CD14-positive monocyte (primary cell): ENCODE data around the gene BAIAP2L1. TPM values are rescaled to one million over a fixed set of nuclear protein-coding genes. Genes with fewer than 3 reads are reported as not detected.

Experiments
- DNase-seq, 3 donors: peaks; one replicate each; pipeline ENCODE4 v3.0.0-alpha.2; 2011 to 2022
- H2AFZ ChIP-seq: 2 replicates; pipeline ENCODE4 v1.6.0; 2012; ENCODE audit warnings: mild to moderate bottlenecking, low read depth, low read length, inconsistent platforms; ENCODE audit not compliant: insufficient read depth, poor library complexity, severe bottlenecking
- H3K27ac ChIP-seq, 2 donors: 1 replicate in 1 of 2; 2 replicates in 1 of 2; pipeline ENCODE4 v1.5.1; 2012 to 2013; ENCODE audit warnings: low read length in 2 of 2, control low read depth in 1 of 2, inconsistent platforms in 1 of 2, low read depth in 1 of 2, mild to moderate bottlenecking in 1 of 2
- H3K27me3 ChIP-seq, 2 donors: one replicate each; pipeline versions ENCODE4 v1.6.0 to v1.6.1; 2011 to 2013; ENCODE audit warnings: low read length in 2 of 2; ENCODE audit not compliant: control insufficient read depth in 2 of 2, insufficient read depth in 2 of 2
- H3K36me3 ChIP-seq, 2 donors: replicated peaks in 1 of 2; 1 replicate in 1 of 2; 2 replicates in 1 of 2; pipeline versions ENCODE4 v1.5.1 to v1.6.1; 2012 to 2013; ENCODE audit warnings: low read length in 2 of 2, control low read depth in 1 of 2, inconsistent platforms in 1 of 2, mild to moderate bottlenecking in 1 of 2; ENCODE audit not compliant: insufficient read depth in 2 of 2, control insufficient read depth in 1 of 2
- H3K4me1 ChIP-seq, 2 donors: 1 replicate in 1 of 2; 2 replicates in 1 of 2; pipeline versions ENCODE4 v1.5.1 to v1.6.1; 2012 to 2013; ENCODE audit warnings: low read length in 2 of 2, control low read depth in 1 of 2, inconsistent platforms in 1 of 2, mild to moderate bottlenecking in 1 of 2, moderate library complexity in 1 of 2; ENCODE audit not compliant: insufficient read depth in 2 of 2, control insufficient read depth in 1 of 2
- H3K4me2 ChIP-seq: replicated peaks from 2 replicates; pipeline ENCODE3; 2012; ENCODE audit warnings: low read length, moderate library complexity, mild to moderate bottlenecking; ENCODE audit not compliant: poor library complexity, severe bottlenecking; ENCODE audit errors: extremely low read depth
- H3K4me3 ChIP-seq, 3 experiments: fragments of 200-600 bp in 1 of 3; sonication (generic) in 1 of 3; replicated peaks in 1 of 3; 1 replicate in 2 of 3; 2 replicates in 1 of 3; pipeline ENCODE4 v1.5.1; 2011 to 2013; ENCODE audit warnings: low read length in 3 of 3, mild to moderate bottlenecking in 3 of 3, control low read depth in 2 of 3, low read depth in 2 of 3, inconsistent platforms in 1 of 3, moderate library complexity in 1 of 3
- H3K79me2 ChIP-seq: 2 replicates; pipeline ENCODE4 v1.6.0; 2012; ENCODE audit warnings: mild to moderate bottlenecking, control low read depth, inconsistent platforms, low read length, moderate library complexity; ENCODE audit not compliant: insufficient read depth
- H3K9ac ChIP-seq: 2 replicates; pipeline ENCODE4 v1.6.0; 2017; ENCODE audit warnings: low read length, mild to moderate bottlenecking; ENCODE audit not compliant: insufficient read depth, poor library complexity, severe bottlenecking
- H3K9me3 ChIP-seq, 2 donors: replicated peaks in 1 of 2; 1 replicate in 1 of 2; 2 replicates in 1 of 2; pipeline versions ENCODE4 v1.5.1 to v1.6.1; 2012 to 2013; ENCODE audit warnings: low read length in 2 of 2, control low read depth in 1 of 2; ENCODE audit not compliant: control insufficient read depth in 1 of 2, insufficient read depth in 1 of 2
- H4K20me1 ChIP-seq: 2 replicates; pipeline ENCODE4 v1.6.0; 2012; ENCODE audit warnings: mild to moderate bottlenecking, low read length, control low read depth, moderate library complexity; ENCODE audit not compliant: insufficient read depth
- H3K27ac Mint-ChIP-seq, 7 donors: one replicate each; pipeline ENCODE4 v1.8.0; 2020; ENCODE audit warnings: mild to moderate bottlenecking in 7 of 7, mixed read lengths in 7 of 7, moderate library complexity in 6 of 7, inconsistent platforms in 2 of 7
- H3K27me3 Mint-ChIP-seq, 3 donors: one replicate each; pipeline ENCODE4 v1.8.0; 2021 to 2022; ENCODE audit warnings: low read depth in 3 of 3, mild to moderate bottlenecking in 3 of 3, mixed read lengths in 3 of 3, moderate library complexity in 3 of 3, inconsistent platforms in 1 of 3
- H3K36me3 Mint-ChIP-seq, 2 donors: one replicate each; pipeline ENCODE4 v1.8.0; 2020; ENCODE audit warnings: mixed read lengths in 2 of 2, inconsistent platforms in 1 of 2, mild to moderate bottlenecking in 1 of 2
- H3K4me1 Mint-ChIP-seq: one replicate; pipeline ENCODE4 v1.8.0; 2020; ENCODE audit warnings: mild to moderate bottlenecking, mixed read lengths
- H3K4me3 Mint-ChIP-seq, 2 donors: one replicate each; pipeline ENCODE4 v1.8.0; 2020; ENCODE audit warnings: mild to moderate bottlenecking in 2 of 2, mixed read lengths in 2 of 2, moderate library complexity in 1 of 2
- H3K9me3 Mint-ChIP-seq, 7 donors: one replicate each; pipeline ENCODE4 v1.8.0; 2020 to 2022; ENCODE audit warnings: mixed read lengths in 7 of 7, mild to moderate bottlenecking in 6 of 7, moderate library complexity in 6 of 7, inconsistent platforms in 2 of 7
- CTCF ChIP-seq: fragments of 200-600 bp; IDR thresholded peaks from one replicate; pipeline ENCODE4 v1.8.0; 2022; ENCODE audit warnings: antibody characterized with exemption, mild to moderate bottlenecking
- WGBS: methylation state at CpG from one replicate; pipeline ENCODE4 v1.1.5; 2013; ENCODE audit warnings: missing lambda C conversion rate; ENCODE audit not compliant: insufficient coverage; 5-methylcytosine and 5-hydroxymethylcytosine counted together
- intact Hi-C, 2 donors: fragments of 100-400 bp; cut with micrococcal nuclease; formaldehyde crosslinking; loops; one replicate each; pipeline versions ENCODE4 v1.15.0 to v1.15.1; 2023
- polyA plus RNA-seq, 3 donors: library from polyadenylated mRNA; depleted of rRNA in 1 of 3; unstranded in 2 of 3; stranded (reverse) in 1 of 3; fragments of 300-500 nt in 2 of 3; fragments of >200 nt in 1 of 3; fragmentation: Illumina TruSeq in 2 of 3; gene quantifications; 1 replicate in 2 of 3; 2 replicates in 1 of 3; pipeline ENCODE4 v1.2.3, GENCODE V29; 2012 to 2021

Gene BAIAP2L1
- polyA plus RNA-seq, 3 donors = 0.17 to 0.52 TPM; not detected in 1

- H3K4me1 ChIP-seq = peaks cover 63 to 66% of the 10 kb centered on the region in 2 donors
- H3K4me1 Mint-ChIP-seq = peaks cover 67% of the 10 kb centered on the region
- no peaks in the 10 kb centered on the region for H3K36me3 ChIP-seq
- no peaks in the 10 kb centered on the region for H3K9me3 ChIP-seq
- H3K79me2 ChIP-seq = peaks cover 45% of the 10 kb centered on the region
- TF ChIP-seq CTCF = no peak
- intact Hi-C loops = loop anchor here (5.0 to 10.0 kb wide), 2 partner anchors 37 to 116 kb away; no protein-coding TSS in a partner anchor
- peak overlapping the region; percentile 81 to 96 (median 88) for H3K27ac Mint-ChIP-seq
- H4K20me1 ChIP-seq = peaks cover 10% of the 10 kb centered on the region
- H3K9ac ChIP-seq = no peak overlapping the region
- H3K27me3 ChIP-seq = no peaks in the 10 kb centered on the region
- peaks cover 20 to 35% of the 10 kb centered on the region in 2 donors for H3K36me3 Mint-ChIP-seq
- peak overlapping the region; percentile 82 for H3K4me2 ChIP-seq
- H2AFZ ChIP-seq = peak overlapping the region; percentile 90
- no CpG with 5 or more reads among the region's 3 CpGs for WGBS
- peaks cover 0 to 4% (median 0%) of the 10 kb centered on the region in 7 donors for H3K9me3 Mint-ChIP-seq
- H3K27ac ChIP-seq = peak overlapping the region in 1 of 2 donors; percentile 94
- peak overlapping the region in 2 of 3 experiments; percentile 81 to 98 for H3K4me3 ChIP-seq
- no peaks in the 10 kb centered on the region for H3K27me3 Mint-ChIP-seq
- peak overlapping the region; percentile 71 to 92 for H3K4me3 Mint-ChIP-seq
- DNase-seq = peak in 1 of 3 donors; percentile 28
Observed at GRCh38 chr7:98250789-98251188, 150.1 kb downstream of the BAIAP2L1 start.

- Histone ChIP-seq H3K79me2 (peaks cover 36% of the 10 kb centered on the region), H3K4me1 (peaks cover 73 to 76% of the 10 kb centered on the region in 2 donors), H4K20me1 (peaks cover 24% of the 10 kb centered on the region), H3K4me2 (peak overlapping the region; percentile 42), H3K27me3 (no peaks in the 10 kb centered on the region), H3K9ac (no peak overlapping the region), H3K27ac (peak overlapping the region; percentile 26 to 65), H3K36me3 (peaks cover 6 to 10% of the 10 kb centered on the region in 2 donors), H3K9me3 (no peaks in the 10 kb centered on the region), H3K4me3 (peak overlapping the region in 1 of 3 experiments; percentile 54), H2AFZ (peak overlapping the region; percentile 19)
- peak overlapping the region; percentile 78 to 96 (median 87) for H3K27ac Mint-ChIP-seq
- H3K9me3 Mint-ChIP-seq = peaks cover 0 to 4% (median 0%) of the 10 kb centered on the region in 7 donors
- peaks cover 71% of the 10 kb centered on the region for H3K4me1 Mint-ChIP-seq
- H3K4me3 Mint-ChIP-seq = peak overlapping the region; percentile 13 to 82
- H3K36me3 Mint-ChIP-seq = peaks cover 21 to 39% of the 10 kb centered on the region in 2 donors
- TF ChIP-seq CTCF = no peak
- intact Hi-C loops = no loop called here
- DNase-seq = peak; percentile 42 to 84 (median 67)
- H3K27me3 Mint-ChIP-seq = no peaks in the 10 kb centered on the region
- WGBS = 39% methylated on average over 3 of the region's 6 CpGs
Observed at GRCh38 chr7:98249106-98249505, 151.8 kb downstream of the BAIAP2L1 start.
